HCT116 (cell line): ENCODE measurements around the gene TIMM21. TPM values are rescaled to one million over a fixed set of nuclear protein-coding genes. Genes with fewer than 3 reads are reported as not detected.

Experiments
- ATAC-seq: fragments of 200-7000 bp; cut with Tn5 transposase; 2 replicates; pipeline ENCODE4 v1.9.1; 2020; ENCODE audit warnings: mild to moderate bottlenecking, moderate library complexity
- BruUV-seq: library from RNA; stranded (reverse); fragments of 400-500 nt; replicated peaks from 2 replicates; lab custom pipeline; 2021; lab: Mats Ljungman, UMichigan
- CTCF ChIA-PET: fragments of 300-600 bp; sonication (Branson Sonifier 250); formaldehyde crosslinking; loops from one replicate; lab custom pipeline; 2021; ENCODE audit warnings: antibody characterized with exemption; lab: Charles Lee
- POLR2A ChIA-PET: fragments of 300-600, 350-600 bp; sonication (Branson Sonifier 250); formaldehyde crosslinking; loops from one replicate; lab custom pipeline; 2021; ENCODE audit warnings: antibody characterized with exemption; lab: Charles Lee
- RAD21 ChIA-PET, 2 experiments: fragments of 300-600 bp; sonication (Branson Sonifier 250); formaldehyde crosslinking; loops; one replicate each; lab custom pipeline; 2023; ENCODE audit warnings: low total read pairs in 2 of 2; ENCODE audit not compliant: uncharacterized antibody in 2 of 2, unreplicated experiment in 2 of 2, low non-redundant PET in 1 of 2; lab: Charles Lee
- DNase-seq: peaks from one replicate; pipeline ENCODE4 v3.0.0-alpha.2; 2010; ENCODE audit warnings: low read depth, low spot score
- H2AFZ ChIP-seq: fragments of 200-600 bp; shearing (Covaris generic), sonication (generic); 2 replicates; pipeline ENCODE4 v1.6.1; 2017; ENCODE audit warnings: low read depth, mixed run types, mixed read lengths, antibody characterized with exemption, low read length; ENCODE audit not compliant: poor library complexity, severe bottlenecking
- H3K27ac ChIP-seq: 2 replicates; pipeline ENCODE4 v1.5.1; 2012; ENCODE audit warnings: low read depth, low read length
- H3K27me3 ChIP-seq: fragments of 200-600 bp; sonication (generic); 2 replicates; pipeline ENCODE4 v1.6.1; 2016; ENCODE audit warnings: mixed run types, low read length, mixed read lengths; ENCODE audit not compliant: insufficient read depth
- H3K36me3 ChIP-seq, 2 experiments: fragments of 200-500 bp in 1 of 2; fragments of 200-600 bp in 1 of 2; sonication (Bioruptor generic) in 1 of 2; sonication (generic) in 1 of 2; 2 replicates each; pipeline versions ENCODE4 v1.5.1 to v1.6.1; 2014 to 2016; ENCODE audit warnings: low read length in 2 of 2, inconsistent platforms in 1 of 2, mixed read lengths in 1 of 2, mixed run types in 1 of 2; ENCODE audit not compliant: insufficient read depth in 2 of 2, control insufficient read depth in 1 of 2
- H3K4me1 ChIP-seq, 2 experiments: fragments of 200-600 bp in 1 of 2; sonication (generic) in 1 of 2; 2 replicates each; pipeline versions ENCODE4 v1.5.1 to v1.6.1; 2012 to 2017; ENCODE audit warnings: low read length in 2 of 2, inconsistent platforms in 1 of 2, mild to moderate bottlenecking in 1 of 2, mixed read lengths in 1 of 2, mixed run types in 1 of 2, moderate library complexity in 1 of 2; ENCODE audit not compliant: insufficient read depth in 2 of 2, control insufficient read depth in 1 of 2
- H3K4me2 ChIP-seq: fragments of 200-600 bp; sonication (generic); 2 replicates; pipeline ENCODE4 v1.6.1; 2017; ENCODE audit warnings: mixed run types, low read length, mixed read lengths
- H3K4me3 ChIP-seq, 2 experiments: fragments of 200-600 bp in 1 of 2; sonication (generic) in 1 of 2; replicated peaks in 1 of 2; 2 replicates each; pipeline ENCODE4 v1.5.1; 2011 to 2016; ENCODE audit warnings: low read length in 2 of 2, control low read depth in 1 of 2, low read depth in 1 of 2, mild to moderate bottlenecking in 1 of 2, mixed read lengths in 1 of 2, mixed run types in 1 of 2
- H3K79me2 ChIP-seq: fragments of 200-600 bp; sonication (generic); 2 replicates; pipeline ENCODE4 v1.6.1; 2017; ENCODE audit warnings: mild to moderate bottlenecking, mixed run types, low read length, moderate library complexity, mixed read lengths; ENCODE audit not compliant: insufficient read depth
- H3K9ac ChIP-seq: fragments of 200-600 bp; sonication (generic); 2 replicates; pipeline ENCODE4 v1.6.1; 2016; ENCODE audit warnings: low read length, mixed read lengths
- H3K9me2 ChIP-seq: fragments of 200-600 bp; sonication (generic), shearing (Covaris generic); 2 replicates; pipeline ENCODE4 v1.6.1; 2017; ENCODE audit warnings: mixed run types, mild to moderate bottlenecking, moderate library complexity; ENCODE audit not compliant: insufficient read depth
- H3K9me3 ChIP-seq, 2 experiments: fragments of 200-500 bp in 1 of 2; fragments of 200-600 bp in 1 of 2; sonication (Bioruptor generic) in 1 of 2; sonication (generic) in 1 of 2; 2 replicates each; pipeline ENCODE4 v1.6.1; 2014 to 2017; ENCODE audit warnings: low read length in 2 of 2, mixed read lengths in 2 of 2, inconsistent platforms in 1 of 2, low read depth in 1 of 2, mild to moderate bottlenecking in 1 of 2, mixed run types in 1 of 2, moderate library complexity in 1 of 2; ENCODE audit not compliant: control insufficient read depth in 1 of 2, insufficient read depth in 1 of 2
- H4K20me1 ChIP-seq: fragments of 200-600 bp; sonication (generic), shearing (Covaris generic); 2 replicates; pipeline ENCODE4 v1.6.1; 2017; ENCODE audit warnings: mixed run types, mild to moderate bottlenecking, moderate library complexity; ENCODE audit not compliant: insufficient read depth
- ATF3 ChIP-seq: IDR thresholded peaks from 2 replicates; pipeline ENCODE4 v1.6.1; 2012
- CBX3 ChIP-seq: IDR thresholded peaks from 2 replicates; pipeline ENCODE4 v1.6.1; 2012; ENCODE audit warnings: low read depth
- EGR1 ChIP-seq: IDR thresholded peaks from 2 replicates; pipeline ENCODE4 v1.6.1; 2012; ENCODE audit warnings: low read depth
- ELF1 ChIP-seq: IDR thresholded peaks from 2 replicates; pipeline ENCODE4 v1.6.1; 2012; ENCODE audit warnings: low read depth, borderline replicate concordance
- EZH2phosphoT487 ChIP-seq: fragments of 200-600 bp; IDR thresholded peaks from 2 replicates; pipeline ENCODE4 v1.6.1; 2018; ENCODE audit warnings: antibody characterized with exemption, borderline replicate concordance
- POLR2A ChIP-seq: IDR thresholded peaks from 2 replicates; pipeline ENCODE4 v1.7.0; 2011; ENCODE audit warnings: borderline replicate concordance; ENCODE audit not compliant: insufficient read depth, insufficient read length; ENCODE audit errors: extremely low read depth
- POLR2AphosphoS5 ChIP-seq: IDR thresholded peaks from 2 replicates; pipeline ENCODE4 v1.6.1; 2011; ENCODE audit warnings: mild to moderate bottlenecking, low read depth, low read length, moderate library complexity
- RAD21 ChIP-seq: IDR thresholded peaks from 2 replicates; pipeline ENCODE4 v1.6.1; 2012; ENCODE audit warnings: low read depth, mild to moderate bottlenecking
- REST ChIP-seq: IDR thresholded peaks from 2 replicates; pipeline ENCODE4 v1.6.1; 2012; ENCODE audit warnings: low read depth
- SP1 ChIP-seq: IDR thresholded peaks from 2 replicates; pipeline ENCODE4 v1.6.1; 2012; ENCODE audit warnings: low read depth
- SRF ChIP-seq: IDR thresholded peaks from 2 replicates; pipeline ENCODE4 v1.6.1; 2012; ENCODE audit warnings: low read depth
- TCF7L2 ChIP-seq: IDR thresholded peaks from 2 replicates; pipeline ENCODE4 v1.7.0; 2011; ENCODE audit warnings: borderline replicate concordance, inconsistent platforms; ENCODE audit not compliant: insufficient read depth, insufficient read length; ENCODE audit errors: extremely low read depth
- YY1 ChIP-seq: IDR thresholded peaks from 2 replicates; pipeline ENCODE4 v1.6.1; 2011; ENCODE audit warnings: low read length, low read depth, moderate library complexity, mild to moderate bottlenecking; ENCODE audit not compliant: insufficient replicate concordance; ENCODE audit errors: extremely low read depth
- ZFX ChIP-seq: fragments of 450-650 bp; IDR thresholded peaks from 2 replicates; pipeline ENCODE4 v1.6.1; 2017
- ZNF274 ChIP-seq: fragments of 200-500 bp; sonication (Bioruptor generic); IDR thresholded peaks from 2 replicates; pipeline ENCODE4 v1.6.1; 2014; ENCODE audit warnings: mild to moderate bottlenecking, low read depth, low read length, inconsistent platforms
- intact Hi-C: fragments of 100-400 bp; cut with micrococcal nuclease; formaldehyde crosslinking; loops from 2 replicates; pipeline ENCODE4 v1.10.0; 2022
- total RNA-seq: library from RNA; stranded (reverse); gene quantifications from one replicate; pipeline ENCODE4 v1.2.1, GENCODE V29; 2021; ENCODE audit not compliant: unreplicated experiment
- TF ChIP-seq, protein P1 (sequence below), 3 experiments: fragments of 200-600 bp in 1 of 3; sonication (generic) in 1 of 3; IDR thresholded peaks in 2 of 3; conservative IDR thresholded peaks in 1 of 3; 2 replicates each; pipeline ENCODE4 v1.5.1; 2012 to 2017; ENCODE audit warnings: low read depth in 2 of 3, low read length in 2 of 3, antibody characterized with exemption in 1 of 3, borderline replicate concordance in 1 of 3, control low read depth in 1 of 3, mild to moderate bottlenecking in 1 of 3, mixed read lengths in 1 of 3, mixed run types in 1 of 3, moderate library complexity in 1 of 3; ENCODE audit not compliant: insufficient read depth in 1 of 3

TIMM21 gene
- total RNA-seq, 1 experiment from 2014 or later, result 33.3 TPM

- TF ChIP-seq TCF7L2 (no peak), POLR2AphosphoS5 (no peak), ZNF274 (no peak), EZH2phosphoT487 (no peak), RAD21 (no peak), REST (no peak)
- TF ChIP-seq, all 23 proteins: peak for 0
Observed at GRCh38 chr18:74179623-74180199, 31.4 kb downstream of the TIMM21 start (continued).

- RAD21 ChIA-PET, result no interaction called here
- ATAC-seq, result no peak
- TF ChIP-seq TCF7L2 (no peak), ELF1 (no peak), RAD21 (no peak), EGR1 (no peak), SRF (no peak), POLR2AphosphoS5 (no peak), YY1 (no peak), ATF3 (no peak), CBX3 (no peak), ZNF274 (no peak), POLR2A (no peak), SP1 (no peak), ZFX (no peak)
- TF ChIP-seq, protein P1, sequence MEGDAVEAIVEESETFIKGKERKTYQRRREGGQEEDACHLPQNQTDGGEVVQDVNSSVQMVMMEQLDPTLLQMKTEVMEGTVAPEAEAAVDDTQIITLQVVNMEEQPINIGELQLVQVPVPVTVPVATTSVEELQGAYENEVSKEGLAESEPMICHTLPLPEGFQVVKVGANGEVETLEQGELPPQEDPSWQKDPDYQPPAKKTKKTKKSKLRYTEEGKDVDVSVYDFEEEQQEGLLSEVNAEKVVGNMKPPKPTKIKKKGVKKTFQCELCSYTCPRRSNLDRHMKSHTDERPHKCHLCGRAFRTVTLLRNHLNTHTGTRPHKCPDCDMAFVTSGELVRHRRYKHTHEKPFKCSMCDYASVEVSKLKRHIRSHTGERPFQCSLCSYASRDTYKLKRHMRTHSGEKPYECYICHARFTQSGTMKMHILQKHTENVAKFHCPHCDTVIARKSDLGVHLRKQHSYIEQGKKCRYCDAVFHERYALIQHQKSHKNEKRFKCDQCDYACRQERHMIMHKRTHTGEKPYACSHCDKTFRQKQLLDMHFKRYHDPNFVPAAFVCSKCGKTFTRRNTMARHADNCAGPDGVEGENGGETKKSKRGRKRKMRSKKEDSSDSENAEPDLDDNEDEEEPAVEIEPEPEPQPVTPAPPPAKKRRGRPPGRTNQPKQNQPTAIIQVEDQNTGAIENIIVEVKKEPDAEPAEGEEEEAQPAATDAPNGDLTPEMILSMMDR (IDR thresholded peaks at IDR 0.05 in 2 of 3, conservative IDR thresholded peaks at IDR 0.05 in 1 of 3; ENCODE audit: borderline replicate concordance in 1 of 3, insufficient read depth in 1 of 3, low read depth in 2 of 3, low read length in 2 of 3), result no peak
Observed at GRCh38 chr18:74182335-74182734, 34.0 kb downstream of the TIMM21 start.

More at GRCh38 chr18:74182335-74182734, 34.0 kb downstream of the TIMM21 start:
- no TSS peak for BruUV-seq
- Histone ChIP-seq H3K9me2 (no peaks in the 10 kb centered on the region), H3K4me3 (no peak overlapping the region), H3K9ac (no peak overlapping the region), H3K9me3 (no peaks in the 10 kb centered on the region), H4K20me1 (no peaks in the 10 kb centered on the region), H2AFZ (no peak overlapping the region), H3K27ac (no peak overlapping the region), H3K4me2 (no peak overlapping the region), H3K27me3 (peaks cover 40% of the 10 kb centered on the region), H3K4me1 (no peaks in the 10 kb centered on the region), H3K79me2 (no peaks in the 10 kb centered on the region), H3K36me3 (no peaks in the 10 kb centered on the region)
- intact Hi-C loops, result no loop called here
- ChIA-PET POLR2A (no interaction called here), CTCF (no interaction called here)
- DNase-seq, result no peak
